Smooth muscle cell of the coronary artery (primary cell): ENCODE measurements around the gene UBE2O. TPM values are rescaled to one million over a fixed set of nuclear protein-coding genes. Genes with fewer than 3 reads are reported as not detected.

Source experiments
- total RNA-seq: library from RNA; depleted of rRNA; stranded (reverse); fragments of >200 nt; gene quantifications from 2 replicates; pipeline ENCODE4 v1.2.3, GENCODE V29; 2014; ENCODE audit warnings: low replicate concordance

Gene UBE2O
- total RNA-seq: 15.7 and 39.7 TPM in 2 replicates

DNA sequence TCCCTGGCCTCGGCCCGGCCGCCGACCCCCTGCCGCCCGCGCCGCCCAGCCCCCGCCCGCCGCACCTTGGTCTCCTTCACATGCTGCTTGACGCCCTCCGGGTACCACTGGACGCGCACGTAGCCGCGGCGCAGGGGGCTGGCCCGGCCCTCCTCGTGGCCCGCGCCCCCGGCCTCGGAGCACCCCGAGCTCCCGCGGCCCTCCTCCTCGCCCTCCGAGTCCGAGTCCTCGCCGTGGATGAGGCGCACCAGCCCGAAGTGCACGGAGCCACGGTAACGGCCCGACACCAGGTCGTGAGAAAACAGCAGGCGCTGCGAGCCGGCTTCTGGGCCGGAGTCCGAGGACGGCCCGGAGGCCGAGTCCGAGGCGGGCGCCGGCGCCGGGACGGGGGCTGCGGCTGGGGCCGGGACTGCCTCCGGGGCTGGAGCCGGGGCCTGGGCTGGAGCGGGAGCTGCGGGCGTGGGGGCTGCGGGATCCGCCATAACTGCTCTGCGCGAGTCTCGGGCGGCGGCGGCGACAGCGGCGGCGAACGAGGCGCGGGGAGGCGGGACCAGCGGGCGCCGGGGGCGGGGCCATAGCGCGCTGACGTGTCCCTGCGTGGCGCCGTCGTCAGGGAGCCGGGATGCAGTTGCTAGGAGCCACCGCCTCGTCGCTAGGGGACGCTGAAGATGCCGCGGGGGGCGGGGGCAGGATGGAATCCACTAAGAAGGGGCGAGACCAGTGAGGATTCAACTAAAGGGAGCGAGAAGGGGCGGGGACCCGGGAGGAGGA is at the start of gene UBE2O:
Gene UBE2O (minus strand): TSS at position 493 of the 771 bp plus-strand sequence. CDS start 11 bp downstream, at position 482.

DNA sequence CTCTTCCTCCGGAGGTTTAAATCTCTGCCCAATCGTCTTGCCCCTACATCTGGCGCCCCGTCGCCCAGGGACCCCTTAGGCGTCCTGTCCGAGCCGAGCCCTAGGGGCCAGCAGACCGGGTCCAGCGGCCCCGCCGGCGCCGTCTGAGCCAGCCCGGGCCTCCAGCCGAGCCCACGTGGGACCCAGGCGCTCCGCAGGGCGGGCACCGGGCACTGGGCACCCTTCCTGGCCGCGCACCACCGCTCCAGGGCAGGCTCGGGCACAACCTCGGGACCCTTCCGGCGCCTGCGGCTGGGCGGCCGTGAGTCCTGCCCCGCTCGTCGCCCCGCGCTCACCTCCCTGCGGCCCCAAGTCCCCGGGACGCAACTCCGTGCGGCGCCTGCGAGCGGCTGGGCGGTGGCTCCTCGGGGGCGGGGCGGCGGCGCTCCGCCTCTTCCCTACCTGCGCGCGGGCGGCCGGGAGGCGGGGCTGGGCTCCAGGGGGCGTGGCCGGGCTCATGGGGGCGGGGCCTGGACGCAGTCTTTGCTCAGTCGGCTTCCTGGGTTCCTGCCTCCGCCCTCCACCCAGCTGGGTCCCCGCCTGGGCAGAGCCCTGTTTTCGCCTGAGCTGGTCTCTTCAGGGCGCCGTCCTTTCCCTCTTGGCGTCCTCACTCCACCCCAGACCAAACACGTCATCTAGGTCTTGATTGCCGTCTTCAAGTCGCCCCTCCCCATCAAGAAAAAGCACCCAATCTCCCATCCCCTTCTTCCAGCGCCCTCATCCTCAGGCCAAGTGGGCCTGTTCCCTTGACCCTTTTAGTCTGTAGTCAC is 48.3 kb upstream of the UBE2O start, which contains the start of gene RHBDF2:
Gene RHBDF2 (minus strand): TSS at position 406 of the 809 bp plus-strand sequence. CDS start 19,899 bp downstream, outside the sequence.

DNA sequence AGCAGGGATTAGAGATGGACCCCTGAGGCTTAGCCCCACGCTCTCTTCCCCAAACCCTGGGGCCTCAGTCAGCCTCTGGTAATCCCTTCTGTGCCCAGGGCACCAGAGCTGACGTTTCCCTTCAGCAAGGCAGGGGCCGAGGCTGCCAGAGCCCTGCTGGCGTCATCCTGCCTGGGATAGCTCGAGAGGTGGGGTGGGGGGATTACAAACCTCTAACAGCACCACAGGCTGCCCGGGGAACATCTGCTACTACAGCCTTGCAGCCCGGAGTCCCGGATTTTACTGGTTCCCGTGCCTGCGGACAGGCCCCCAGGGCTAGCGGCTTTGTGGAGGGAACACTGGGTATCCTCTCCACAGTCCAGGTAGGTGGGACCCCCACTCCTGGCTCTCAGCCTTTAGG is 14.4 kb upstream of the UBE2O start, which contains the start of gene AANAT:
Gene AANAT (plus strand): TSS at position 238 of the 400 bp plus-strand sequence. CDS start 1,144 bp downstream, outside the sequence.

DNA sequence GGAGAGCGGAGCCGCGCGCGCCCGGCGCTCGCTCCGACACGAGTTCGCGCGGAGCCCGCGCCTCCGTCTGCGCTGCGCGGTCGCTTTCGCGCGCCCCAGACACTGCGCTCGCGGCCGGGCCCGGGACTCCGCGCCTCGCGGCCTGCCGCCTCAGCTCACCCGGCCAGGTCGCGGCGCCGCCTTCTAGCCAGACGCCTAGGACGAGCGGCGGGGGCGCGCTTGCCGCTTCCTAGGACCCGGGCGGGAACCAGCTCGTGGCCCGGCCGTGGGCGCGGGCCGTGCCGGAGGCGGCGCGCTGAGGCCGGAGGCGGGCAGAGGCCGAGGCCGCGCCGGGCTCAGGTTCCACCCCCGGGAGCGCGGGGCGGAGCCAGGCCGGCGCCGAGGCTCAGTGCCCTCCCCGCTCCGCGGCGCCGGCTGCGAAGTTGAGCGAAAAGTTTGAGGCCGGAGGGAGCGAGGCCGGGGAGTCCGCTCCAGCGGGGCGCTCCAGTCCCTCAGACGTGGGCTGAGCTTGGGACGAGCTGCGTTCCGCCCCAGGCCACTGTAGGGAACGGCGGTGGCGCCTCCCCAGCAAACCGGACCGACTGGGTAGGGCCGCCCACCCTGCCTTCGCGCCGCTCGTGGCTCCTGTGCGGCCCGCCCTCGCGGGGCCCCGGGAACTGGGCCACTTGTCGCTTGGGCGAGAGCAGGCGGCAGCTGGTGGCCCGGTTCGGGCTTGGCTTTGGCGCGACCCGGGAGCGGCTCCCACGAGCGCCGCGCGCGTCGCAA is 68.5 kb downstream of the UBE2O start, which contains the start of gene SPHK1:
Gene SPHK1 (plus strand): TSS at position 388 of the 765 bp plus-strand sequence. CDS start 1,036 bp downstream, outside the sequence.

DNA sequence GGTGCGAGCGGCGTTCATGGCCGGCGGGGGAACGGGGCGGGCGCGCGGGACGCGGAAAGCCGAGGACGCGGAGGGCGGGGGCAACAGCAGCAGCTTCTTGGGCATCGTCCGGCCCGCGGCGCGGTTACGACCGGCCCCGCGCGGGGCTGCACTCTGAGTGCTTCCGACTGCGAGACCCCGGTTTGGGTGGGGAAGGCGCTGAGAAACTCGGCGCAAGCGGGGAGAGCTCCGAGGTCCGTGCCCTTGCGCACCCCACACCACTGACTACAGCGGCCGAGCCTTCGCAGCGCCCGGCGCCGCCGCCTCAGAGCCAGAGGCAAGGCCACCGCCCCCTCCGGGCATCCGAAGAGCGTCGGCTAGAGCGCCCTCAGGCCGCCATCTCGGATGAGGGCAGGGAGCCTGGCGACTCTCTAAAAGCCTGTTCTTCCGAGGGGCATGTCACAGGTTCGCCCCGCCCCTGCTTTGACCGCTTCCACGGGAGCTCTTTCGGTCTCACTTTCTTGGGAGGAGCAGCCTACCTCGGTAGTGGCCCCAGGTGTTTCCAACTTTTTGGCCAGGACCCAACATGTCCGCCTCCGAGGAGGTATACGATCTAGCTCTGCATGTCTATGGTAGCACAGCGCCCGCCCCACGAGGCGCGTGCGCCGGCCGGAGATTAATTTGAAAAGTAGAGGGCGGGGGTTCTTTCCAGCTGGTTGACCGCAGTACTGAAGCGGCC is 99.2 kb downstream of the UBE2O start, which contains the start of gene PRPSAP1:
Gene PRPSAP1 (minus strand): TSS at position 318 of the 718 bp plus-strand sequence. CDS start 213 bp downstream, at position 105.

Other genes with a start within 250 kb of the UBE2O start
- gene RNF157, start 212.7 kb downstream of the UBE2O start, total RNA-seq: 2.3 TPM in 1 of 2 replicates, not detected in the other
- gene UBALD2, start 187.8 kb downstream of the UBE2O start, total RNA-seq: 1.6 and 2.6 TPM in 2 replicates
- gene QRICH2, start 144.9 kb downstream of the UBE2O start, total RNA-seq: 2.3 and 6.0 TPM in 2 replicates
- gene PRPSAP1, start 99.2 kb downstream of the UBE2O start, total RNA-seq: 27.8 and 28.0 TPM in 2 replicates
- 23.4 and 80.7 TPM in 2 replicates for gene SPHK1, start 68.5 kb downstream of the UBE2O start, total RNA-seq
- gene AANAT, start 14.5 kb upstream of the UBE2O start, total RNA-seq: not detected in 2 replicates
- gene RHBDF2, start 48.3 kb upstream of the UBE2O start, total RNA-seq: 1.2 and 5.9 TPM in 2 replicates
- gene CYGB, start 84.6 kb upstream of the UBE2O start, total RNA-seq: 3.8 and 20.4 TPM in 2 replicates
- 0.60 and 1.6 TPM in 2 replicates for gene PRCD, start 86.9 kb upstream of the UBE2O start, total RNA-seq
- 0.23 and 4.0 TPM in 2 replicates for gene ST6GALNAC2, start 132.7 kb upstream of the UBE2O start, total RNA-seq
- gene ST6GALNAC1, start 190.6 kb upstream of the UBE2O start, total RNA-seq: 0.23 TPM in 1 of 2 replicates, not detected in the other